ENCODE results near the gene C19orf85. TPM values are rescaled to one million over a fixed set of nuclear protein-coding genes. Genes with fewer than 3 reads are reported as not detected.

The C19orf85 gene
- total RNA-seq, 1 donor from 2014 or later = not detected

DNA sequence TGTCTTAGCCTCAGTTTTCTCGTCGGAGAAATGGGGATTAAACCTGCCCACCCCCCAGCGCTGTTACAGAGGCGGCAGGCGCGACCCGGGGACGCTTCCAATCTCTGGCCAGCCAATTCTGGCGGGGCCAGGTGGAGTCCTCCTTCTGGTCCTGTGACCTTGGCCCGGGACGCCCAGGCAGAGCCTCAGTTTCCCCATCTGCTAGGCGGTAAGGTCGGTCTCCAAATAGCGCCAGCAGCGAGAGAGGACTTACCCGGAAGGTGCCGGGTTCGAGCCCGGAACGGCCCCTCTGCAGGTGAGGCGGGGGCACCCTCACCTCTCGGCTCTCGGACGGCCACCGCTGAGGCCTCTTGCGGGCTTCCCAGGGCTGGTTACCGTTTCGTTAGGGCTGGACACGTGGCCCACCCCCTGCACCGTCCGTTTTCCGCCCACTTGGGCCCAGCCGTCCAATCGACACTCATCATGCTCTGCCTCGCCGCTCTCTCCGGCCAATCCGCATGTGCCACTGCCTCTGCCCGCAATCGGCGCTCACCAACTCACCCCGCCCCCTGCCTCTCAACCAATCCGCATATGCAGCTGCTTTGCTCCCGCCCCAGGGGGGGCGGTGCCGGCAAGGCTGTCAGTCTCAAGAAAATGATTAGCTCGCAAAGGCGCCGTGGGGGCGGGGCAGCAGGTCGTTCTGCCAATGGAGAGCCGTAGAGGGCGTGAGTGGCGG is 3.1 kb downstream of the C19orf85 start, which contains the start of gene ISOC2:
TSS of gene ISOC2 (minus strand) at position 384 of the 715 bp plus-strand sequence. CDS start 5,156 bp downstream, outside the sequence.
- DNase-seq (ENCODE audit: extremely low spot score, unreplicated experiment) = peak; percentile 100
- peaks cover 20% of the 10 kb centered on the region for H3K4me1 Mint-ChIP-seq (ENCODE audit: unreplicated experiment)
- peak within 1 kb of the TSS; percentile 79 for H3K27ac Mint-ChIP-seq (ENCODE audit: unreplicated experiment)
- H3K27me3 Mint-ChIP-seq (ENCODE audit: unreplicated experiment) = no peaks in the 10 kb centered on the region
- H3K9me3 Mint-ChIP-seq (ENCODE audit: unreplicated experiment) = no peaks in the 10 kb centered on the region
- TF ChIP-seq, protein P1, sequence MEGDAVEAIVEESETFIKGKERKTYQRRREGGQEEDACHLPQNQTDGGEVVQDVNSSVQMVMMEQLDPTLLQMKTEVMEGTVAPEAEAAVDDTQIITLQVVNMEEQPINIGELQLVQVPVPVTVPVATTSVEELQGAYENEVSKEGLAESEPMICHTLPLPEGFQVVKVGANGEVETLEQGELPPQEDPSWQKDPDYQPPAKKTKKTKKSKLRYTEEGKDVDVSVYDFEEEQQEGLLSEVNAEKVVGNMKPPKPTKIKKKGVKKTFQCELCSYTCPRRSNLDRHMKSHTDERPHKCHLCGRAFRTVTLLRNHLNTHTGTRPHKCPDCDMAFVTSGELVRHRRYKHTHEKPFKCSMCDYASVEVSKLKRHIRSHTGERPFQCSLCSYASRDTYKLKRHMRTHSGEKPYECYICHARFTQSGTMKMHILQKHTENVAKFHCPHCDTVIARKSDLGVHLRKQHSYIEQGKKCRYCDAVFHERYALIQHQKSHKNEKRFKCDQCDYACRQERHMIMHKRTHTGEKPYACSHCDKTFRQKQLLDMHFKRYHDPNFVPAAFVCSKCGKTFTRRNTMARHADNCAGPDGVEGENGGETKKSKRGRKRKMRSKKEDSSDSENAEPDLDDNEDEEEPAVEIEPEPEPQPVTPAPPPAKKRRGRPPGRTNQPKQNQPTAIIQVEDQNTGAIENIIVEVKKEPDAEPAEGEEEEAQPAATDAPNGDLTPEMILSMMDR (IDR thresholded peaks at IDR 0.05) = no peak
- no peaks in the 10 kb centered on the region for H3K36me3 Mint-ChIP-seq (ENCODE audit: unreplicated experiment)
- H3K4me3 Mint-ChIP-seq (ENCODE audit: unreplicated experiment) = peak within 1 kb of the TSS; percentile 86

DNA sequence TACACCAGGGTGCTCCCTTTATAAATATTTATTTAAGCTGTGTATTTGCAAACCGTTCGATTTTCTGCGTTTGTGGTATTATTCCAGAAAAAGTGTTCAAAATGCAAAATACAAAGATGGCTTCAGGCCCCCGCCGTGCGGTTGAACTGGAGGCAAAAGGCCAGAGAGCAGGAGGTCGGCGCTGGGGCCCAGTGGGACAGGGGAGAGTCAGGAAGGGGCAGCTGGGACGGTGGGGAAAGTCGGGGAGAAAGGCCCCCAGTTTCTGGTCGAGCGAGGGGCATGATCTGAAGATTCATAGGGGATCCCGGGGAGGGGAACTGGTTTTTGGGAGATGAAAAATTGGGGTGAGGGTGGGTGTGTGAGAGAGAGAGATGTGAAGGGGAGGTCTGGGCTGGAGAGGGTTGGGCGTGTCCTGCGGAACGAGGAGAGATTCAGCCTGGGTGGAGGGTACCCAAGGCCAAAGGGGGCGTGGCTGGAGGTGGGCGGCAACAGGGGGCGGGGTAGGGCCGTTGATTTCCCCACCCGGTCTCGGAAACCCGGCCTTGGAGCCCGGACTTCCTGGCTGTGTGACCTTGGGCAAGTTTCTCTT is 3.8 kb downstream of the C19orf85 start:
- no peak for DNase-seq (ENCODE audit: extremely low spot score, unreplicated experiment)
- peak overlapping the region; percentile 71 for H3K27ac Mint-ChIP-seq (ENCODE audit: unreplicated experiment)
- H3K4me1 Mint-ChIP-seq (ENCODE audit: unreplicated experiment) = peaks cover 20% of the 10 kb centered on the region
- TF ChIP-seq, protein P1 (IDR thresholded peaks at IDR 0.05) = no peak
- no peaks in the 10 kb centered on the region for H3K36me3 Mint-ChIP-seq (ENCODE audit: unreplicated experiment)
- H3K27me3 Mint-ChIP-seq (ENCODE audit: unreplicated experiment) = no peaks in the 10 kb centered on the region
- peak overlapping the region; percentile 86 for H3K4me3 Mint-ChIP-seq (ENCODE audit: unreplicated experiment)
- H3K9me3 Mint-ChIP-seq (ENCODE audit: unreplicated experiment) = no peaks in the 10 kb centered on the region

DNA sequence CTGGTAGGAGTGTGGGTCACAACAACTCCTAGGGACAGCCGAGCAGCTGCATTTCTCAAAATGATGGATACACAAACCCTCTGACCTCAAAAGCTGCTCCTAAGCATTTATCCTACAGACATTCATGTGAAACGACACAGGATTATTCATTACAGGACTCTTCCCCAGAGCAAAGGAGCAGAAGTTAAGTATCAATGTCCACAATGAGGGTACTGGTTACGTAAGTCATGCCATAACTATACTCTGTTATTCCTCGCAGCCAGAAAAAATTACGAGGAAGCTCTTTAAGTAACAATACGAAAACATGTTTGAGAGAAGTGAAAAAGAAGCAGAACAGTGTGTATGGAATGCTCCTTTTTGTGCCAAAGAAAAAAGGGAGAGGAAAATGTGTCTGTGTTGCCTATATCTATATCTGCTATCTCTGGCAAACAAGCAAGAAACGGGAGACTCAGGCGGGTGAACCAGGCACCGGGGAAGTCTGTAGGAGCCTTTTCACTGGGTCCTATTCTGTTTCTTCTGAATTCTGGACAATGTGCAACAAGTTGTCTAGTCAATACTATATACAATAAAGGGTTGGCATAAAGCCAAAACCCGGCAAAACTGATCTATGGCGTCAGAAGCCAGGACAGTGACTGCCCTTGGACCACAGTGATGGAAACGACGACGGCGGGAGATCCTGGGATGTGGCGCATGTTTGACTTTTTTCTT is 4.4 kb downstream of the C19orf85 start:
- H3K4me3 Mint-ChIP-seq (ENCODE audit: unreplicated experiment) = peak overlapping the region; percentile 86
- no peaks in the 10 kb centered on the region for H3K9me3 Mint-ChIP-seq (ENCODE audit: unreplicated experiment)
- TF ChIP-seq, protein P1 (IDR thresholded peaks at IDR 0.05) = no peak
- no peaks in the 10 kb centered on the region for H3K36me3 Mint-ChIP-seq (ENCODE audit: unreplicated experiment)
- H3K4me1 Mint-ChIP-seq (ENCODE audit: unreplicated experiment) = peaks cover 20% of the 10 kb centered on the region
- H3K27me3 Mint-ChIP-seq (ENCODE audit: unreplicated experiment) = no peaks in the 10 kb centered on the region
- peak overlapping the region; percentile 71 for H3K27ac Mint-ChIP-seq (ENCODE audit: unreplicated experiment)
- no peak for DNase-seq (ENCODE audit: extremely low spot score, unreplicated experiment)

DNA sequence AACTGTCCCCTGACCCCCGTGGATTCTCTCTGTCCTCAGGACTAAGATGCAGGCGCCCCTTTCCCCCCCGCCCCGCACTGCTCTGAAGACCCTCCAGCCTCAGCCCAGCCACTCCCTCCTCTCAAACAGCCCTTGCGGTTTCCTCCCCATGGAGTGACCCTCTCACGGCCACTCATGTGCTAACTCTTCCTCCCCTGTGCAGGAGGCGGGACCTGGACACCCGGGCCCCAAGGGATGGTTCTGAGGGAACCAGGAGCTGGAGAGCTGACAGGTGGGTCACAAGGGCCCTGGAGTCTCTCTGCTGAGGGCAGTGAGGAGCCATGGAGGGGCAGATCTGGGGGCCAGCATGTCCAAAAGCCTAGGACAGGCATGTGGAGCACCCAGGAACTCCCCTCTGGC is 5.0 kb downstream of the C19orf85 start:
- Mint-ChIP-seq H3K9me3 (ENCODE audit: unreplicated experiment) (no peaks in the 10 kb centered on the region), H3K27me3 (ENCODE audit: unreplicated experiment) (no peaks in the 10 kb centered on the region), H3K27ac (ENCODE audit: unreplicated experiment) (no peak overlapping the region), H3K4me1 (ENCODE audit: unreplicated experiment) (peaks cover 20% of the 10 kb centered on the region), H3K36me3 (ENCODE audit: unreplicated experiment) (peaks cover 3% of the 10 kb centered on the region), H3K4me3 (ENCODE audit: unreplicated experiment) (no peak overlapping the region)
- DNase-seq (ENCODE audit: extremely low spot score, unreplicated experiment) = no peak
- TF ChIP-seq, protein P1 (IDR thresholded peaks at IDR 0.05) = no peak
